ENCODE results near the gene ARFGAP1. TPM values are rescaled to one million over a fixed set of nuclear protein-coding genes. Genes with fewer than 3 reads are reported as not detected.

ARFGAP1 gene
- total and polyA plus RNA-seq, 2 of the 4 experiments (the other 2 are of a cell fraction), result 59.1 to 194 TPM

DNA sequence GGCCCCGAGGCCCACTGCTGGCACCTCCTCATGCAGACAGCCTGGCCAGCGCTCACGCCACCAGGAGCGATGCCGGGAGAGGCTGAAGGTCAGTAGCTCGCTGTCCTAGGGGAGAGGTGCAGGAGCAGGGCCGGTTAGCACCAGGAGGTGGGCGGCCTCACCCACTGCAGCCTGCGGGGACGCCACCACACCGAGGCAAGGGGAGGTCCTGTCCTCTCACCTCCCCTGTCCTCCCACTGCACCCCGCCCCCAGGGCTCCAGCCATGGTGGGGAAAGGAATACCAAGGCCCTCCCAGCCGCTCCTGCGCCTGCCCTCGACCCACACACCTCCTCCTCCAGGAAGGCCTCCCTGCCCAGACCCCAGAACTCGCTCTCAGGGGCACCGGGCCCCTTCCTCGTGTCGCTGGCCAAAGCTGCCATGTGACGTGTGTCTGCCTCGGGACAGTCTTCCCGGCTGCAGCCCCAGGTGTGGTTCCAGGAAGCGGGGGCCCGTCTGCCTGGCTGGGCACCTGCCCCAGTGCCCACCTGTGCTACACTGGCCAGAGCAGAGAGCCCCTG is 24.9 kb upstream of the ARFGAP1 start:
- Histone ChIP-seq H4K8ac (ENCODE audit: low read depth in 2 of 2, low read length in 2 of 2) (no peak overlapping the region), H3K9me3 (ENCODE audit: control insufficient read depth, insufficient read depth, low read length) (no peaks in the 10 kb centered on the region), H3K56ac (ENCODE audit: extremely low read depth, insufficient read depth, low read length) (no peak overlapping the region), H2AK5ac (ENCODE audit: low read depth, low read length) (no peak overlapping the region), H4K20me1 (ENCODE audit: insufficient read depth, low read length) (no peaks in the 10 kb centered on the region; the same call in 1 of the 2 replicates), H2AFZ (replicated peaks; ENCODE audit: low read length, poor library complexity) (no peak overlapping the region), H2BK120ac (ENCODE audit: low read depth, low read length) (no peak overlapping the region), H3K4me1 (ENCODE audit: control insufficient read depth, insufficient read depth, low read length) (no peaks in the 10 kb centered on the region), H3K27me3 (ENCODE audit: control insufficient read depth, insufficient read depth, low read length) (peaks cover 56% of the 10 kb centered on the region), H2AK9ac (replicated peaks; ENCODE audit: low read depth, low read length, poor library complexity) (no peak overlapping the region), H3K23ac (ENCODE audit: low read depth, low read length) (no peak overlapping the region), H2BK15ac (ENCODE audit: low read depth, low read length) (no peak overlapping the region), H4K91ac (ENCODE audit: insufficient read depth, low read depth, low read length) (no peak overlapping the region), H3K4ac (ENCODE audit: low read depth, low read length) (no peak overlapping the region), H3K18ac (ENCODE audit: low read depth, low read length) (no peak overlapping the region), H3K27ac (ENCODE audit: insufficient read depth, low read length) (no peak overlapping the region), H3K9ac (ENCODE audit: low read depth, low read length) (no peak overlapping the region), H2BK5ac (ENCODE audit: low read depth, low read length, poor library complexity, severe bottlenecking) (no peak overlapping the region), H3K79me1 (ENCODE audit: low read depth in 1 of 2, low read length in 2 of 2) (no peaks in the 10 kb centered on the region), H3K14ac (replicated peaks; ENCODE audit: low read depth, low read length) (no peak overlapping the region), H2BK20ac (ENCODE audit: low read depth, low read length) (no peak overlapping the region), H3K4me3 (ENCODE audit: insufficient read depth, low read depth, low read length) (no peak overlapping the region), H4K5ac (ENCODE audit: low read depth, low read length) (no peak overlapping the region), H3K36me3 (ENCODE audit: control insufficient read depth, insufficient read depth, low read length) (no peaks in the 10 kb centered on the region), H3K9me1 (ENCODE audit: insufficient read depth, low read length) (no peaks in the 10 kb centered on the region), H3K4me2 (ENCODE audit: low read depth, low read length) (no peak overlapping the region)
- in situ Hi-C loops (cut with MboI; ENCODE audit: low sequenced_read_pairs) (no loop called here), dilution Hi-C loops (cut with HindIII; ENCODE audit: low sequenced_read_pairs, unreplicated experiment) (no loop called here), intact Hi-C loops (cut with micrococcal nuclease) (no loop called here)
- no peak for TF ChIP-seq MAFK (IDR thresholded peaks at IDR 0.05; ENCODE audit: low read depth, low read length)
- no peak for TF ChIP-seq CHD1 (IDR thresholded peaks at IDR 0.05; ENCODE audit: low read depth, low read length)
- TF ChIP-seq, protein P1, sequence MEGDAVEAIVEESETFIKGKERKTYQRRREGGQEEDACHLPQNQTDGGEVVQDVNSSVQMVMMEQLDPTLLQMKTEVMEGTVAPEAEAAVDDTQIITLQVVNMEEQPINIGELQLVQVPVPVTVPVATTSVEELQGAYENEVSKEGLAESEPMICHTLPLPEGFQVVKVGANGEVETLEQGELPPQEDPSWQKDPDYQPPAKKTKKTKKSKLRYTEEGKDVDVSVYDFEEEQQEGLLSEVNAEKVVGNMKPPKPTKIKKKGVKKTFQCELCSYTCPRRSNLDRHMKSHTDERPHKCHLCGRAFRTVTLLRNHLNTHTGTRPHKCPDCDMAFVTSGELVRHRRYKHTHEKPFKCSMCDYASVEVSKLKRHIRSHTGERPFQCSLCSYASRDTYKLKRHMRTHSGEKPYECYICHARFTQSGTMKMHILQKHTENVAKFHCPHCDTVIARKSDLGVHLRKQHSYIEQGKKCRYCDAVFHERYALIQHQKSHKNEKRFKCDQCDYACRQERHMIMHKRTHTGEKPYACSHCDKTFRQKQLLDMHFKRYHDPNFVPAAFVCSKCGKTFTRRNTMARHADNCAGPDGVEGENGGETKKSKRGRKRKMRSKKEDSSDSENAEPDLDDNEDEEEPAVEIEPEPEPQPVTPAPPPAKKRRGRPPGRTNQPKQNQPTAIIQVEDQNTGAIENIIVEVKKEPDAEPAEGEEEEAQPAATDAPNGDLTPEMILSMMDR (conservative IDR thresholded peaks at IDR 0.05; ENCODE audit: low read depth, low read length), result no peak
- ATAC-seq (ENCODE audit: low read depth) (no peak), DNase-seq (no peak)
- ChIA-PET POLR2A (ENCODE audit: unreplicated experiment) (no interaction called here), CTCF (no interaction called here)
- WGBS, 2 experiments (ENCODE audit: extremely low coverage in 2 of 2, insufficient read length in 1 of 2), result 57% methylated on average over 12 of the region's 24 CpGs; no CpG with 5 or more reads in 1 of the 2 experiments
- BruUV-seq (replicated peaks), result no TSS peak
